H1 (cell line): ENCODE results near the gene SCAMP4. TPM values are rescaled to one million over a fixed set of nuclear protein-coding genes. Genes with fewer than 3 reads are reported as not detected.
"Not testable (repeated sequence)": the region's sequence is repeated elsewhere in the genome, so short reads cannot be mapped to it uniquely, and the experiment has no call there.

Experiments used
- CTCF ChIA-PET: fragments of 300-600 bp; sonication (Branson Sonifier 250); formaldehyde crosslinking; loops from one replicate; lab custom pipeline; 2021; ENCODE audit not compliant: partially characterized antibody; lab: Charles Lee
- POLR2A ChIA-PET: fragments of 300-600 bp; sonication (Branson Sonifier 250); formaldehyde crosslinking; loops from one replicate; lab custom pipeline; 2021; ENCODE audit warnings: inconsistent platforms; ENCODE audit not compliant: partially characterized antibody; lab: Charles Lee
- DNase-seq, 2 experiments: peaks; one replicate each; pipeline versions ENCODE4 v3.0.0 to v3.0.0-alpha.2; 2010 to 2022; ENCODE audit warnings: low spot score in 2 of 2, low read depth in 1 of 2, mixed read lengths in 1 of 2
- FAIRE-seq: peaks from 2 replicates; lab custom pipeline; 2011; peaks lifted over from hg19 to GRCh38; lab: Jason Lieb, UNC
- H2AFZ ChIP-seq: 2 replicates; pipeline ENCODE4 v1.8.1; 2012; ENCODE audit warnings: low read length, inconsistent platforms
- H2AK5ac ChIP-seq: 2 replicates; pipeline ENCODE4 v1.6.1; 2013; ENCODE audit warnings: low read depth, low read length
- H2BK120ac ChIP-seq: replicated peaks from 2 replicates; pipeline ENCODE3; 2013; ENCODE audit warnings: low read depth, low read length, inconsistent platforms
- H2BK12ac ChIP-seq: 2 replicates; pipeline ENCODE4 v1.6.1; 2013; ENCODE audit warnings: low read depth, low read length
- H2BK15ac ChIP-seq: 2 replicates; pipeline ENCODE4 v1.6.1; 2013; ENCODE audit warnings: low read length
- H2BK20ac ChIP-seq: 2 replicates; pipeline ENCODE4 v1.6.1; 2013; ENCODE audit warnings: low read length
- H2BK5ac ChIP-seq: 2 replicates; pipeline ENCODE4 v1.6.1; 2013; ENCODE audit warnings: low read depth, low read length
- H3K14ac ChIP-seq: 2 replicates; pipeline ENCODE4 v1.6.1; 2013; ENCODE audit warnings: inconsistent platforms; ENCODE audit not compliant: insufficient read length
- H3K18ac ChIP-seq: 2 replicates; pipeline ENCODE4 v1.6.1; 2013; ENCODE audit warnings: low read length; ENCODE audit errors: extremely low read depth
- H3K23ac ChIP-seq: 2 replicates; pipeline ENCODE4 v1.6.1; 2013; ENCODE audit warnings: inconsistent platforms; ENCODE audit not compliant: insufficient read length
- H3K23me2 ChIP-seq: 2 replicates; pipeline ENCODE4 v1.6.1; 2013; ENCODE audit warnings: low read depth, low read length
- H3K27ac ChIP-seq: 2 replicates; pipeline ENCODE4 v1.6.1; 2011; ENCODE audit warnings: low read depth, low read length, inconsistent platforms
- H3K27me3 ChIP-seq, 4 experiments: replicated peaks in 1 of 4; 1 replicate in 1 of 4; 2 replicates in 3 of 4; pipeline versions ENCODE4 v1.6.1 to v1.8.1; 2011 to 2013; ENCODE audit warnings: low read length in 3 of 4, mild to moderate bottlenecking in 3 of 4, inconsistent platforms in 2 of 4, mixed read lengths in 2 of 4, moderate library complexity in 1 of 4; ENCODE audit not compliant: control insufficient read depth in 3 of 4, insufficient read depth in 3 of 4; ENCODE audit errors: extremely low read depth in 1 of 4
- H3K36me3 ChIP-seq, 4 experiments: 2 replicates each; pipeline versions ENCODE4 v1.6.1 to v1.8.1; 2011 to 2013; ENCODE audit warnings: mild to moderate bottlenecking in 4 of 4, low read length in 3 of 4, moderate library complexity in 2 of 4, control low read depth in 1 of 4, inconsistent platforms in 1 of 4; ENCODE audit not compliant: insufficient read depth in 4 of 4, control insufficient read depth in 2 of 4
- H3K4ac ChIP-seq: replicated peaks from 2 replicates; pipeline ENCODE3; 2013; ENCODE audit warnings: low read length, low read depth, mixed read lengths, inconsistent platforms; ENCODE audit not compliant: insufficient read length
- H3K4me1 ChIP-seq, 4 experiments: replicated peaks in 1 of 4; 1 replicate in 1 of 4; 2 replicates in 3 of 4; pipeline versions ENCODE4 v1.6.1 to v1.8.1; 2011 to 2013; ENCODE audit warnings: low read length in 3 of 4, inconsistent platforms in 2 of 4, mixed read lengths in 1 of 4; ENCODE audit not compliant: insufficient read depth in 4 of 4, control insufficient read depth in 3 of 4
- H3K4me2 ChIP-seq, 2 experiments: 2 replicates each; pipeline versions ENCODE4 v1.6.1 to v1.8.1; 2011 to 2013; ENCODE audit warnings: low read depth in 2 of 2, low read length in 2 of 2, control low read depth in 1 of 2, inconsistent platforms in 1 of 2, mild to moderate bottlenecking in 1 of 2; ENCODE audit not compliant: insufficient read depth in 1 of 2
- H3K4me3 ChIP-seq, 4 experiments: fragments of 200-600, 300-600 bp in 1 of 4; sonication (generic), shearing (Covaris generic), sonication (Bioruptor Twin) in 1 of 4; 2 replicates each; pipeline versions ENCODE4 v1.5.1 to v1.8.1; 2011 to 2016; ENCODE audit warnings: low read length in 4 of 4, low read depth in 3 of 4, control low read depth in 2 of 4, inconsistent platforms in 2 of 4, mild to moderate bottlenecking in 2 of 4, mixed read lengths in 1 of 4, moderate library complexity in 1 of 4; ENCODE audit not compliant: insufficient read depth in 2 of 4; ENCODE audit errors: extremely low read depth in 1 of 4
- H3K56ac ChIP-seq: replicated peaks from 2 replicates; pipeline ENCODE3; 2013; ENCODE audit warnings: low read depth, mild to moderate bottlenecking, mixed read lengths, low read length, inconsistent platforms; ENCODE audit not compliant: insufficient read length
- H3K79me1 ChIP-seq: 2 replicates; pipeline ENCODE4 v1.6.1; 2013; ENCODE audit warnings: low read depth, low read length, control low read depth
- H3K79me2 ChIP-seq, 2 experiments: 2 replicates each; pipeline versions ENCODE4 v1.6.1 to v1.8.1; 2012 to 2013; ENCODE audit warnings: low read length in 2 of 2, mild to moderate bottlenecking in 2 of 2, inconsistent platforms in 1 of 2; ENCODE audit not compliant: insufficient read depth in 2 of 2, control insufficient read depth in 1 of 2
- H3K9ac ChIP-seq, 4 experiments: replicated peaks in 1 of 4; 1 replicate in 1 of 4; 2 replicates in 3 of 4; pipeline versions ENCODE4 v1.6.1 to v1.8.1; 2011 to 2013; ENCODE audit warnings: low read depth in 3 of 4, low read length in 3 of 4, control low read depth in 2 of 4, mild to moderate bottlenecking in 2 of 4, moderate library complexity in 2 of 4, inconsistent platforms in 1 of 4; ENCODE audit errors: extremely low read depth in 1 of 4
- H3K9me3 ChIP-seq, 2 experiments: 2 replicates each; pipeline versions ENCODE4 v1.6.1 to v1.8.1; 2012 to 2013; ENCODE audit warnings: mild to moderate bottlenecking in 2 of 2, moderate library complexity in 2 of 2, control low read depth in 1 of 2, inconsistent platforms in 1 of 2, low read depth in 1 of 2, low read length in 1 of 2, mixed read lengths in 1 of 2; ENCODE audit not compliant: insufficient read depth in 2 of 2
- H4K20me1 ChIP-seq, 2 experiments: replicated peaks in 1 of 2; 2 replicates each; pipeline versions ENCODE3 to v1.8.1; 2011 to 2013; ENCODE audit warnings: inconsistent platforms in 2 of 2, low read length in 2 of 2, mild to moderate bottlenecking in 1 of 2; ENCODE audit not compliant: insufficient read depth in 2 of 2, control insufficient read depth in 1 of 2
- H4K5ac ChIP-seq: 2 replicates; pipeline ENCODE4 v1.6.1; 2013; ENCODE audit warnings: low read length, low read depth, mixed read lengths, inconsistent platforms; ENCODE audit not compliant: insufficient read length
- H4K8ac ChIP-seq: 2 replicates; pipeline ENCODE4 v1.8.0; 2013; ENCODE audit warnings: mild to moderate bottlenecking, moderate library complexity, low read length, inconsistent platforms; ENCODE audit not compliant: insufficient read depth; ENCODE audit errors: extremely low read depth
- H4K91ac ChIP-seq: replicated peaks from 2 replicates; pipeline ENCODE3; 2013; ENCODE audit warnings: low read length, mixed read lengths, inconsistent platforms; ENCODE audit not compliant: insufficient read length
- WGBS, 2 experiments: shearing (Covaris generic) in 1 of 2; methylation state at CpG; one replicate each; pipeline versions ENCODE4 v1.1.6 to v1.1.7; 2013 to 2015; ENCODE audit warnings: low lambda C conversion rate in 2 of 2, mixed read lengths in 2 of 2, inconsistent platforms in 1 of 2, low coverage in 1 of 2, missing lambda C conversion rate in 1 of 2; ENCODE audit not compliant: insufficient replicate concordance in 2 of 2, insufficient coverage in 1 of 2, insufficient read length in 1 of 2; ENCODE audit errors: extremely low coverage in 1 of 2, missing lambda C conversion rate in 1 of 2; 5-methylcytosine and 5-hydroxymethylcytosine counted together
- polyA plus RNA-seq, 7 experiments: library from polyadenylated mRNA; depleted of rRNA in 3 of 7; stranded (reverse) in 5 of 7; unstranded in 2 of 7; fragments of >200 nt in 5 of 7; fragments of 200-250 nt in 2 of 7; gene quantifications; 1 replicate in 5 of 7; 2 replicates in 1 of 7; 4 replicates in 1 of 7; pipeline versions ENCODE4 v1.2.1 to v1.2.3, GENCODE V29; 2011 to 2013; ENCODE audit warnings: missing spikeins in 2 of 7, mixed read lengths in 2 of 7
- total RNA-seq: library from RNA; stranded (reverse); fragmentation: NEBNext Ultra II Directional; extraction: Animal tissue kit (Norgen Biotek cat#: 25700); gene quantifications from 2 replicates; pipeline ENCODE4 v1.2.1, GENCODE V29; 2021

The SCAMP4 gene
- total and polyA plus RNA-seq, 2 of the 8 experiments (the other 6 are each of a cell fraction or from before 2014, with no cell fraction given), result 17.1 to 61.4 TPM

DNA sequence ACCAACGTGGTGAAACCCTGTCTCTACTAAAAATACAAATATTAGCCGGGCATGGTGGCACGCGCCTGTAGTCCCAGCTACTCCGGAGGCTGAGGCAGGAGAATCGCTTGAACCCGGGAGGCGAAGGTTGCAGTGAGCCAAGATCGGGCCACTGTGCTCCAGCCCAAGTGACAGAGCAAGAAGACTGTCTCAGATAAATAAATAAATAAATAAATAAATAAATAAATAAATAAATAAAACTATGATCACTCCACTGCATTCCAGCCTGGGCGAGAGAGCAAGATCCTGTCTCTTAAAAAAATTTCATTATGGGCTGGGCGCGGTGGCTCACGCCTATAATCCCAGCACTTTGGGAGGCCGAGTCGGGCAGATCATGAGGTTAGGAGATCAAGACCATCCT lies 18.8 kb upstream of the SCAMP4 start:
- not testable (repeated sequence) for H4K8ac ChIP-seq, H3K9ac ChIP-seq, H3K9me3 ChIP-seq, H2BK12ac ChIP-seq, FAIRE-seq, H3K18ac ChIP-seq, H3K36me3 ChIP-seq, H3K27ac ChIP-seq, H3K56ac ChIP-seq, H3K23me2 ChIP-seq, H3K4ac ChIP-seq, H4K5ac ChIP-seq, H2BK120ac ChIP-seq, H3K27me3 ChIP-seq, H4K91ac ChIP-seq, H3K14ac ChIP-seq, H2AK5ac ChIP-seq, H3K23ac ChIP-seq, H2AFZ ChIP-seq, DNase-seq, H2BK15ac ChIP-seq, H2BK5ac ChIP-seq, H2BK20ac ChIP-seq, H3K4me3 ChIP-seq, H3K4me2 ChIP-seq
- peaks cover 16% of the 10 kb centered on the region for H3K79me1 ChIP-seq
- CTCF ChIA-PET, result interaction anchor here (0.7 to 1.9 kb wide), 5 partner anchors 10 to 44 kb away, joined by 3 to 5 read pairs (median 4); no protein-coding TSS in a partner anchor
- peaks cover 3 to 14% (median 9%) of the 10 kb centered on the region in 4 experiments; a peak in 6 of 7 replicates for H3K4me1 ChIP-seq
- H3K79me2 ChIP-seq, result peaks cover 7 to 29% of the 10 kb centered on the region in 2 experiments; a peak in 3 of 4 replicates
- POLR2A ChIA-PET, result interaction anchor here (0.9 to 2.9 kb wide), 3 partner anchors 11 to 22 kb away, joined by 4 to 9 read pairs (median 9); no protein-coding TSS in a partner anchor
- peaks cover 13 to 20% of the 10 kb centered on the region in 2 experiments for H4K20me1 ChIP-seq
- WGBS, 2 experiments, result 95% methylated on average over 15 of the region's 15 CpGs; no CpG with 5 or more reads in 1 of the 2 experiments
